Gastroesophageal sphincter (tissue), 4 donors: ENCODE data around the gene PTPRG. TPM values are rescaled to one million over a fixed set of nuclear protein-coding genes. Genes with fewer than 3 reads are reported as not detected.

Experiments
- ATAC-seq: fragments of 150-250 bp; one replicate; pipeline ENCODE4 v1.9.1; 2016; ENCODE audit warnings: mild to moderate bottlenecking, moderate library complexity
- H3K27ac ChIP-seq, 4 donors: fragments of 200-600 bp; sonication (generic) in 3 of 4; 1 replicate in 3 of 4; 2 replicates in 1 of 4; pipeline ENCODE4 v1.5.1; 2016 to 2019
- H3K27me3 ChIP-seq: fragments of 200-600 bp; sonication (generic); one replicate; pipeline ENCODE4 v1.5.1; 2019
- H3K36me3 ChIP-seq, 2 donors: fragments of 200-600 bp; sonication (generic); one replicate each; pipeline ENCODE4 v1.5.1; 2019; ENCODE audit warnings: control low read depth in 1 of 2
- H3K4me1 ChIP-seq, 3 donors: fragments of 200-600 bp; sonication (generic); 1 replicate in 2 of 3; 2 replicates in 1 of 3; pipeline ENCODE4 v1.5.1; 2016 to 2019; ENCODE audit warnings: control low read depth in 2 of 3
- H3K4me3 ChIP-seq, 2 donors: fragments of 200-600 bp; sonication (generic); one replicate each; pipeline ENCODE4 v1.5.1; 2019; ENCODE audit warnings: mild to moderate bottlenecking in 1 of 2, moderate library complexity in 1 of 2
- H3K9me3 ChIP-seq, 3 donors: fragments of 200-600 bp; sonication (generic); one replicate each; pipeline ENCODE4 v1.5.1; 2017 to 2019; ENCODE audit warnings: control low read depth in 2 of 3
- CTCF ChIP-seq, 4 experiments: fragments of 200-600 bp in 2 of 4; fragments of 450-650 bp in 2 of 4; sonication (generic) in 1 of 4; IDR thresholded peaks; one replicate each; pipeline ENCODE4 v1.5.1; 2017 to 2019; ENCODE audit warnings: antibody characterized with exemption in 4 of 4, mild to moderate bottlenecking in 2 of 4, moderate library complexity in 2 of 4
- EP300 ChIP-seq: sonication (generic); formaldehyde crosslinking; IDR thresholded peaks from one replicate; pipeline ENCODE4 v1.6.1; 2017; ENCODE audit warnings: antibody characterized with exemption, mild to moderate bottlenecking
- POLR2A ChIP-seq, 2 donors: fragments of 450-650 bp; IDR thresholded peaks; one replicate each; pipeline ENCODE4 v1.6.1; 2017; ENCODE audit warnings: antibody characterized with exemption in 2 of 2, mild to moderate bottlenecking in 2 of 2, moderate library complexity in 1 of 2
- POLR2AphosphoS5 ChIP-seq: sonication (generic); formaldehyde crosslinking; IDR thresholded peaks from one replicate; pipeline ENCODE4 v1.6.1; 2017; ENCODE audit warnings: antibody characterized with exemption
- WGBS, 2 donors: methylation state at CpG; one replicate each; pipeline ENCODE4 v1.1.5; 2018; ENCODE audit warnings: low coverage in 1 of 2; 5-methylcytosine and 5-hydroxymethylcytosine counted together
- total RNA-seq, 4 donors: library from RNA; depleted of rRNA; stranded (reverse); fragments of >200 nt; gene quantifications; one replicate each; pipeline ENCODE4 v1.1.0, GENCODE V29; 2016

Gene PTPRG
- total RNA-seq, 4 donors from 2014 or later: 48.7 to 81.9 (median 52.8) TPM

GRCh38 chr3:61955483-61955882 is 394.1 kb downstream of the PTPRG start:
- ATAC-seq: no peak
- Histone ChIP-seq H3K4me1 (peaks cover 0 to 19% (median 0%) of the 10 kb centered on the region in 3 donors), H3K36me3 (no peaks in the 10 kb centered on the region), H3K27me3 (no peaks in the 10 kb centered on the region), H3K4me3 (no peak overlapping the region), H3K9me3 (no peaks in the 10 kb centered on the region), H3K27ac (no peak overlapping the region)
- TF ChIP-seq POLR2AphosphoS5 (no peak), EP300 (no peak), CTCF (IDR thresholded peaks at IDR 0.05) (no peak), POLR2A (IDR thresholded peaks at IDR 0.05) (no peak)
- WGBS, 2 donors: 50 to 80% methylated on average over 2 of the region's 2 CpGs

GRCh38 chr3:61956236-61956635 is 394.9 kb downstream of the PTPRG start:
- peak; percentile 72 for ATAC-seq
- no peak overlapping the region for H3K4me3 ChIP-seq
- TF ChIP-seq POLR2AphosphoS5 (peak; percentile 75), CTCF (IDR thresholded peaks at IDR 0.05) (no peak), POLR2A (IDR thresholded peaks at IDR 0.05) (no peak)
- 75 to 81% methylated on average over 5 of the region's 5 CpGs for WGBS, 2 donors
- no peak overlapping the region for H3K27ac ChIP-seq
- peaks cover 0 to 20% (median 0%) of the 10 kb centered on the region in 3 donors for H3K4me1 ChIP-seq
- H3K9me3 ChIP-seq: no peaks in the 10 kb centered on the region
- no peaks in the 10 kb centered on the region for H3K36me3 ChIP-seq
- H3K27me3 ChIP-seq: no peaks in the 10 kb centered on the region

GRCh38 chr3:61957259-61957658 is 395.9 kb downstream of the PTPRG start:
- Histone ChIP-seq H3K27me3 (no peaks in the 10 kb centered on the region), H3K4me3 (no peak overlapping the region), H3K4me1 (peaks cover 0 to 27% (median 0%) of the 10 kb centered on the region in 3 donors), H3K9me3 (no peaks in the 10 kb centered on the region), H3K36me3 (no peaks in the 10 kb centered on the region), H3K27ac (no peak overlapping the region)
- TF ChIP-seq POLR2AphosphoS5 (no peak), POLR2A (IDR thresholded peaks at IDR 0.05) (no peak), EP300 (no peak), CTCF (IDR thresholded peaks at IDR 0.05) (no peak)
- ATAC-seq: no peak
- 83 to 93% methylated on average over 2 of the region's 2 CpGs for WGBS, 2 donors

GRCh38 chr3:61960976-61961375 is 399.6 kb downstream of the PTPRG start:
- Histone ChIP-seq H3K9me3 (no peaks in the 10 kb centered on the region), H3K27me3 (no peaks in the 10 kb centered on the region), H3K36me3 (no peaks in the 10 kb centered on the region), H3K4me3 (no peak overlapping the region), H3K4me1 (peaks cover 0 to 20% (median 0%) of the 10 kb centered on the region in 3 donors), H3K27ac (no peak overlapping the region)
- TF ChIP-seq POLR2A (IDR thresholded peaks at IDR 0.05): no peak
- TF ChIP-seq POLR2AphosphoS5: no peak
- TF ChIP-seq CTCF (IDR thresholded peaks at IDR 0.05): no peak
- no peak for TF ChIP-seq EP300
- ATAC-seq: no peak

GRCh38 chr3:61961900-61962299 is 400.5 kb downstream of the PTPRG start:
- WGBS, 2 donors: 69 to 80% methylated on average over 1 to 3 of the region's 3 CpGs
- Histone ChIP-seq H3K4me3 (no peak overlapping the region), H3K36me3 (no peaks in the 10 kb centered on the region), H3K27me3 (no peaks in the 10 kb centered on the region), H3K9me3 (no peaks in the 10 kb centered on the region), H3K4me1 (peaks cover 0 to 11% (median 0%) of the 10 kb centered on the region in 3 donors), H3K27ac (no peak overlapping the region)
- ATAC-seq: no peak
- TF ChIP-seq CTCF (IDR thresholded peaks at IDR 0.05): no peak
- TF ChIP-seq POLR2A (IDR thresholded peaks at IDR 0.05): no peak
- TF ChIP-seq EP300: no peak
- TF ChIP-seq POLR2AphosphoS5: no peak
